HL-60 (cell line): ENCODE results near the gene OGFOD2.
"Not testable (repeated sequence)": the region's sequence is repeated elsewhere in the genome, so short reads cannot be mapped to it uniquely, and the experiment has no call there.

Experiments
- DNase-seq, 2 experiments: peaks; one replicate each; pipeline ENCODE4 v3.0.0-alpha.2; 2010 to 2020; ENCODE audit warnings: low read depth in 1 of 2, low spot score in 1 of 2
- H3K27ac ChIP-seq: fragments of 250-450 bp; sonication (Bioruptor Pico); replicated peaks from 2 replicates; pipeline ENCODE4 v1.5.1; 2020; ENCODE audit warnings: mild to moderate bottlenecking, moderate library complexity
- H3K27me3 ChIP-seq: fragments of 250-450 bp; sonication (Bioruptor Pico); 2 replicates; pipeline ENCODE4 v1.5.1; 2021; ENCODE audit warnings: mild to moderate bottlenecking, moderate library complexity; ENCODE audit not compliant: insufficient read depth, poor library complexity, severe bottlenecking
- H3K4me3 ChIP-seq: replicated peaks from 2 replicates; pipeline ENCODE4 v1.5.1; 2011; ENCODE audit warnings: mild to moderate bottlenecking, control low read depth, low read length; ENCODE audit not compliant: insufficient read depth
- CTCF ChIP-seq: IDR thresholded peaks from one replicate; pipeline ENCODE4 v1.5.1; 2011; ENCODE audit warnings: low read length, control low read depth, inconsistent platforms; ENCODE audit not compliant: insufficient read depth
- GABPA ChIP-seq: IDR thresholded peaks from 2 replicates; pipeline ENCODE4 v1.6.1; 2012; ENCODE audit warnings: low read depth
- POLR2AphosphoS5 ChIP-seq: IDR thresholded peaks from 2 replicates; pipeline ENCODE4 v1.6.1; 2012; ENCODE audit warnings: low read depth
- REST ChIP-seq: IDR thresholded peaks from 2 replicates; pipeline ENCODE4 v1.6.1; 2012; ENCODE audit warnings: low read depth; ENCODE audit not compliant: insufficient replicate concordance
- SPI1 ChIP-seq: IDR thresholded peaks from 2 replicates; pipeline ENCODE4 v1.6.1; 2012; ENCODE audit warnings: low read depth, mild to moderate bottlenecking, borderline replicate concordance

Gene OGFOD2

GRCh38 chr12:123013185-123014095 lies 38.4 kb downstream of the OGFOD2 start:
- H3K27me3 ChIP-seq, result no peaks in the 10 kb centered on the region
- no peak overlapping the region for H3K4me3 ChIP-seq
- TF ChIP-seq SPI1 (no peak), POLR2AphosphoS5 (no peak), REST (no peak), CTCF (no peak), GABPA (no peak)
- no peak for DNase-seq
- no peak overlapping the region for H3K27ac ChIP-seq

- H3K27ac ChIP-seq, H3K27me3 ChIP-seq, DNase-seq: not testable (repeated sequence)
These were observed 39.4 kb downstream of the OGFOD2 start for GRCh38 chr12:123014473-123014872.

GRCh38 chr12:123017753-123018152 lies 42.7 kb downstream of the OGFOD2 start:
- no peaks in the 10 kb centered on the region for H3K27me3 ChIP-seq
- DNase-seq, result no peak
- no peak for TF ChIP-seq REST
- TF ChIP-seq GABPA, result no peak
- TF ChIP-seq SPI1, result no peak
- TF ChIP-seq POLR2AphosphoS5, result no peak
- no peak for TF ChIP-seq CTCF
- H3K4me3 ChIP-seq, result no peak overlapping the region
- H3K27ac ChIP-seq, result no peak overlapping the region

More at GRCh38 chr12:123014473-123014872, 39.4 kb downstream of the OGFOD2 start:
- H3K4me3 ChIP-seq, result not testable (repeated sequence)

- no peak overlapping the region for H3K4me3 ChIP-seq
- DNase-seq, result no peak
- no peak overlapping the region for H3K27ac ChIP-seq
- no peak for TF ChIP-seq SPI1
- H3K27me3 ChIP-seq, result no peaks in the 10 kb centered on the region
These were observed 44.7 kb downstream of the OGFOD2 start for GRCh38 chr12:123019841-123020138.
